Fibroblast of mammary gland (primary cell): ENCODE results near the gene ZNF564.
"Not testable (repeated sequence)": the region's sequence is repeated elsewhere in the genome, so short reads cannot be mapped to it uniquely, and the experiment has no call there.

Source experiments
- DNase-seq: peaks from one replicate; pipeline ENCODE4 v3.0.0-alpha.2; 2010; ENCODE audit warnings: low read depth
- H3K4me3 ChIP-seq: 2 replicates; pipeline ENCODE4 v1.5.1; 2011; ENCODE audit warnings: low read depth, mild to moderate bottlenecking, low read length, moderate library complexity; ENCODE audit not compliant: control insufficient read depth
- CTCF ChIP-seq: conservative IDR thresholded peaks from 2 replicates; pipeline ENCODE4 v1.5.1; 2011; ENCODE audit warnings: low read depth, low read length, inconsistent platforms; ENCODE audit not compliant: control insufficient read depth, insufficient read depth

ZNF564 gene

DNA sequence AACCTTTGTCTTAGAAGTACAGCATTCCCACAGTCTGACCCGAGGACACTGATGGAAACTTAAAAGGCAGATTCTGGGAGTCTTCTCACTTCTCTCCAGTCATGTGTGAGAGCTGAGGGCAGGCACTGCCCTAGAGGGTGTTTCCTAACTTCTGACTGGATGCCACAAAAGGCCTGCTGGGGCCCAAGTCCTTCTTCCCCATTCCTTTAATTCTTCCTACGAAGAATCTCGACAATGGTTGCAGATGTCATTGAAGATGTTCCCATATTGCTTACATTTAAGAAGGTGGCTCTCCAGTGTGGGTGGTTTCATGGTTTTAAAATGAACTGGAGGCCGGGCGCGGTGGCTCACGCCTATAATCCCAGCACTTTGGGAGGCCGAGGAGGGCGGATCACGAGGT is 27.4 kb upstream of the ZNF564 start:
- no peak for TF ChIP-seq CTCF
- H3K4me3 ChIP-seq, result no peak overlapping the region
- DNase-seq, result no peak

DNA sequence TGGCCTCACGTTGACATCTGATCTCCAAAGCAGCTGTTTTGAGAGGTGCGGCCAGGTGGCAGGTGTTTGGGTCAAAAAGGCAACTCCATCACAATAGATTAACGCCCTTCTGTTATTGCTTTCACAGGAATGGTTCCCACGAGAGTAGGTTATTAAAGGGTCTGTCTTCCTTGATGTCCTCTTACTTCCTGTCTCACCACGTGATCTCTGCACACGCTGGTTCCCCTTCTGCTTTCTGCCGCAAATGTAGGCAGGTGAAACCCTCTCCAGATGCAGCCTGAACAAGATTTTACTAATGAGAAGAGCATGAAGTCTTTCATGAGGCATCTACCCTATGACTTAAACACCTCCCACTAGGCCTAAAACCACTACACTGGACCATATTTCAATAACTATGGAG is 22.8 kb upstream of the ZNF564 start:
- no peak overlapping the region for H3K4me3 ChIP-seq
- TF ChIP-seq CTCF, result no peak
- no peak for DNase-seq

DNA sequence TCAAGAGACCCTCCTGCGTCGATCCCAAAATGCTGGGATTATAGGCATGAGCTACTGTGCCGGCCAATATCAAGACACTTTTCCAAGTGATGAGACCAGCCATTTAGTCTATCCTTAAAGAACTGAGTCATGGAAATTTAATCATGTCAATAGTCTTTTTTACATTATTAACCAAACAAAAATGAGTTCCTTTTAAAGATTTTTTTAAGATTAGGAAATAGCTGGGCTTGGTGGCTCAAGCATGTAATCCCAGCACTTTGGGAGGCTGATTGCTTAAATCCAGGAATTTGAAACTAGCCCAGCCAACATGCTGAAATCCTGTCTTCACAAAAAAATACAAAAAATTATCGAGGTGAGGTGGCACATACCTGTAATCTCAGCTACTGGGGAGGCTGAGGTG is 16.7 kb upstream of the ZNF564 start:
- no peak for TF ChIP-seq CTCF

DNA sequence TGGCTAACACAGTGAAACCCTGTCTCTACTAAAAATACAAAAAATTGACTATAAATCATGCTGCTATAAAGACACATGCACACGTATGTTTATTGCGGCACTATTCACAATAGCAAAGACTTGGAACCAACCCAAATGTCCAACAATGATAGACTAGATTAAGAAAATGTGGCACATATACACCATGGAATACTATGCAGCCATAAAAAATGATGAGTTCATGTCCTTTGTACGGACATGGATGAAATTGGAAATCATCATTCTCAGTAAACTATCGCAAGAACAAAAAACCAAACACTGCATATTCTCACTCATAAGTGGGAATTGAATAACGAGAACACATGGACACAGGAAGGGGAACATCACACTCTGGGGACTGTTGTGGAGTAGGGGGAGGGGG is 15.1 kb upstream of the ZNF564 start:
- not testable (repeated sequence) for H3K4me3 ChIP-seq, DNase-seq

More for the DNA sequence above, 16.7 kb upstream of the ZNF564 start:
- H3K4me3 ChIP-seq, result no peak overlapping the region
- peak; percentile 28 for DNase-seq

- DNase-seq, result peak; percentile 86
- H3K4me3 ChIP-seq, result no peak overlapping the region
- peak; percentile 97 for TF ChIP-seq CTCF
Measured at GRCh38 chr19:12564016-12564664, 12.9 kb upstream of the ZNF564 start.

DNA sequence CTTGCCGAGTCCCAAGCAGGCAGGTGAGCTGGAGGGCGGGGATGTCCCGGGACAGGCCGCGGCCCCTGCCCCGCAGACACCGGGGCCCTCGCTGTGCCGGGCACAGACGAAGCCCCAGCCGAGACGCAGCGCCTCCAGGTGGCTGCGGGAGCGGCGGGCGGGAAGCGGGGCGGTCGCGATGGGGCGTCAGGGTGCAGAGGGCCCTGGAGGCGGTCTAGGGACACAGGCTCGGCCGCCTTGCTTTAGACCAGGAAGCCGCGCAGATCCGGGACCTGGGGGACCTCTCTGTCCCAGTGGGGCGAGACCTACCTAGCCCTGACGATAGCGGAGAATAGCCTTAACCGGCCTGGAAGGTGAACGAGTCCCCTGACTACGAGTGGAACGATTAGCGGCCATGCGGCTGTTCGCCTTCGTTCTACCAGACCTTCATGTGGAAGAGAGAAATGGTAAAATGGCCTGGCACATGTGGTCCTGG is 4.2 kb upstream of the ZNF564 start:
- no peak overlapping the region for H3K4me3 ChIP-seq
- TF ChIP-seq CTCF, result no peak
- DNase-seq, result no peak

GRCh38 chr19:12546903-12547302 is 4.4 kb downstream of the ZNF564 start:
- DNase-seq, result no peak
- no peak overlapping the region for H3K4me3 ChIP-seq
- TF ChIP-seq CTCF, result no peak
